IMR-90 (cell line): ENCODE measurements around the gene FAM98B. TPM values are rescaled to one million over a fixed set of nuclear protein-coding genes. Genes with fewer than 3 reads are reported as not detected.

Source experiments
- ATAC-seq: fragments of 200-7000 bp; cut with Tn5 transposase; 2 replicates; pipeline ENCODE4 v1.9.1; 2020; ENCODE audit warnings: low read depth, mild to moderate bottlenecking, moderate library complexity
- BruUV-seq: library from RNA; stranded (reverse); fragments of 400-500 nt; replicated peaks from 2 replicates; lab custom pipeline; 2021; lab: Mats Ljungman, UMichigan
- CTCF ChIA-PET: fragments of 300-600 bp; formaldehyde crosslinking; extraction: SDS; loops from one replicate; lab custom pipeline; 2021; ENCODE audit warnings: antibody characterized with exemption; lab: Yijun Ruan, JAX
- POLR2A ChIA-PET: fragments of 300-600 bp; sonication (Branson Sonifier 250); formaldehyde crosslinking; loops from one replicate; lab custom pipeline; 2022; ENCODE audit warnings: antibody characterized with exemption; ENCODE audit not compliant: unreplicated experiment; lab: Charles Lee
- DNase-seq: peaks from one replicate; pipeline ENCODE4 v3.0.0; 2013
- H2AFZ ChIP-seq: replicated peaks from 2 replicates; pipeline ENCODE3; 2013; ENCODE audit warnings: low read length, mild to moderate bottlenecking; ENCODE audit not compliant: poor library complexity
- H2AK5ac ChIP-seq: 2 replicates; pipeline ENCODE4 v1.6.1; 2013; ENCODE audit warnings: low read depth, low read length, inconsistent platforms
- H2AK9ac ChIP-seq: replicated peaks from 2 replicates; pipeline ENCODE3; 2013; ENCODE audit warnings: mild to moderate bottlenecking, low read depth, low read length, moderate library complexity; ENCODE audit not compliant: poor library complexity
- H2BK120ac ChIP-seq: 2 replicates; pipeline ENCODE4 v1.6.1; 2013; ENCODE audit warnings: low read depth, low read length, inconsistent platforms
- H2BK15ac ChIP-seq: 3 replicates; pipeline ENCODE4 v1.6.1; 2013; ENCODE audit warnings: low read depth, low read length, inconsistent platforms
- H2BK20ac ChIP-seq: 2 replicates; pipeline ENCODE4 v1.6.1; 2013; ENCODE audit warnings: low read depth, mild to moderate bottlenecking, inconsistent platforms, low read length, moderate library complexity
- H2BK5ac ChIP-seq: 2 replicates; pipeline ENCODE4 v1.6.1; 2013; ENCODE audit warnings: mild to moderate bottlenecking, low read depth, low read length, inconsistent platforms; ENCODE audit not compliant: poor library complexity, severe bottlenecking
- H3K14ac ChIP-seq: replicated peaks from 2 replicates; pipeline ENCODE4 v1.6.1; 2013; ENCODE audit warnings: low read depth, low read length, inconsistent platforms
- H3K18ac ChIP-seq: 2 replicates; pipeline ENCODE4 v1.6.1; 2013; ENCODE audit warnings: low read depth, low read length, control low read depth
- H3K23ac ChIP-seq: 2 replicates; pipeline ENCODE4 v1.6.1; 2013; ENCODE audit warnings: low read depth, low read length, inconsistent platforms
- H3K27ac ChIP-seq: 2 replicates; pipeline ENCODE4 v1.5.1; 2013; ENCODE audit warnings: mild to moderate bottlenecking, control low read depth, low read length; ENCODE audit not compliant: insufficient read depth
- H3K27me3 ChIP-seq: 2 replicates; pipeline ENCODE4 v1.6.1; 2013; ENCODE audit warnings: low read length; ENCODE audit not compliant: control insufficient read depth, insufficient read depth
- H3K36me3 ChIP-seq: 2 replicates; pipeline ENCODE4 v1.6.1; 2013; ENCODE audit warnings: low read length, mixed read lengths; ENCODE audit not compliant: control insufficient read depth, insufficient read depth
- H3K4ac ChIP-seq: 2 replicates; pipeline ENCODE4 v1.6.1; 2013; ENCODE audit warnings: low read depth, low read length, inconsistent platforms
- H3K4me1 ChIP-seq: 2 replicates; pipeline ENCODE4 v1.6.1; 2013; ENCODE audit warnings: low read length, mixed read lengths; ENCODE audit not compliant: control insufficient read depth, insufficient read depth
- H3K4me2 ChIP-seq: 2 replicates; pipeline ENCODE4 v1.6.1; 2013; ENCODE audit warnings: low read depth, mild to moderate bottlenecking, control low read depth, low read length, moderate library complexity
- H3K4me3 ChIP-seq: 2 replicates; pipeline ENCODE4 v1.5.1; 2013; ENCODE audit warnings: low read depth, mild to moderate bottlenecking, control low read depth, low read length, moderate library complexity; ENCODE audit not compliant: insufficient read depth
- H3K56ac ChIP-seq: 2 replicates; pipeline ENCODE4 v1.6.1; 2013; ENCODE audit warnings: low read length, inconsistent platforms; ENCODE audit not compliant: insufficient read depth; ENCODE audit errors: extremely low read depth
- H3K79me1 ChIP-seq, 2 experiments: 2 replicates each; pipeline ENCODE4 v1.6.1; 2013; ENCODE audit warnings: low read length in 2 of 2, inconsistent platforms in 1 of 2, low read depth in 1 of 2
- H3K9ac ChIP-seq: 2 replicates; pipeline ENCODE4 v1.6.1; 2013; ENCODE audit warnings: low read depth, low read length, control low read depth
- H3K9me1 ChIP-seq: 2 replicates; pipeline ENCODE4 v1.6.1; 2013; ENCODE audit warnings: low read length, inconsistent platforms; ENCODE audit not compliant: insufficient read depth
- H3K9me3 ChIP-seq: 2 replicates; pipeline ENCODE4 v1.6.1; 2013; ENCODE audit warnings: low read length; ENCODE audit not compliant: control insufficient read depth, insufficient read depth
- H4K20me1 ChIP-seq: 2 replicates; pipeline ENCODE4 v1.6.1; 2013; ENCODE audit warnings: low read length, inconsistent platforms; ENCODE audit not compliant: insufficient read depth
- H4K5ac ChIP-seq: 2 replicates; pipeline ENCODE4 v1.6.1; 2013; ENCODE audit warnings: mild to moderate bottlenecking, low read depth, low read length, control low read depth
- H4K8ac ChIP-seq, 2 experiments: 2 replicates each; pipeline ENCODE4 v1.6.1; 2013; ENCODE audit warnings: low read depth in 2 of 2, low read length in 2 of 2, control low read depth in 1 of 2, inconsistent platforms in 1 of 2
- H4K91ac ChIP-seq: 2 replicates; pipeline ENCODE4 v1.6.1; 2013; ENCODE audit warnings: low read depth, low read length, inconsistent platforms; ENCODE audit not compliant: insufficient read depth
- CEBPB ChIP-seq: IDR thresholded peaks from 2 replicates; pipeline ENCODE4 v1.6.1; 2012; ENCODE audit warnings: low read depth, low read length, improper control_type of control experiment
- CTCF ChIP-seq: conservative IDR thresholded peaks from 2 replicates; pipeline ENCODE4 v1.5.1; 2012; ENCODE audit warnings: mild to moderate bottlenecking, low read depth, low read length, improper control_type of control experiment
- RAD21 ChIP-seq: IDR thresholded peaks from 2 replicates; pipeline ENCODE4 v1.6.1; 2012; ENCODE audit warnings: low read length, improper control_type of control experiment
- RFX5 ChIP-seq: IDR thresholded peaks from 2 replicates; pipeline ENCODE4 v1.8.0; 2012; ENCODE audit warnings: low read depth, mild to moderate bottlenecking, low read length, moderate library complexity
- SMC3 ChIP-seq: fragments of 150-350 bp; IDR thresholded peaks from 2 replicates; pipeline ENCODE4 v1.6.1; 2016; ENCODE audit warnings: low read depth, mild to moderate bottlenecking, antibody characterized with exemption, low read length, moderate library complexity
- WGBS, 2 experiments: methylation state at CpG; one replicate each; pipeline versions ENCODE4 v1.1.5 to v1.1.7; 2013; ENCODE audit warnings: missing lambda C conversion rate in 2 of 2; ENCODE audit not compliant: insufficient read length in 1 of 2; ENCODE audit errors: extremely low coverage in 2 of 2; 5-methylcytosine and 5-hydroxymethylcytosine counted together
- dilution Hi-C: fragments of 300-500 bp; cut with HindIII; formaldehyde crosslinking; loops from one replicate; pipeline ENCODE4 v1.14.3; 2018; ENCODE audit warnings: low sequenced_read_pairs; ENCODE audit not compliant: unreplicated experiment
- in situ Hi-C: fragments of 300-500 bp; cut with MboI; formaldehyde crosslinking; loops from 3 replicates; pipeline ENCODE4 v1.14.3; 2019; ENCODE audit warnings: low sequenced_read_pairs, inconsistent platforms, mixed read lengths
- intact Hi-C: fragments of 100-400 bp; cut with micrococcal nuclease; formaldehyde crosslinking; loops from 2 replicates; pipeline ENCODE4 v1.10.0; 2022
- polyA plus RNA-seq, 3 experiments: library from polyadenylated mRNA; depleted of rRNA; stranded (reverse); fragments of >200 nt; gene quantifications; 2 replicates each; pipeline ENCODE4 v1.2.3, GENCODE V29; 2012; ENCODE audit warnings: low replicate concordance in 1 of 3
- total RNA-seq: library from RNA; depleted of rRNA; stranded (reverse); fragments of >200 nt; gene quantifications from 2 replicates; pipeline ENCODE4 v1.2.3, GENCODE V29; 2012

FAM98B gene
- total and polyA plus RNA-seq, 2 of the 4 experiments (the other 2 are of a cell fraction), result 2.7 to 12.2 TPM

- Histone ChIP-seq H2AK9ac (no peak overlapping the region), H3K27me3 (no peaks in the 10 kb centered on the region), H2BK5ac (peak overlapping the region; percentile 17), H3K56ac (no peak overlapping the region), H2BK20ac (no peak overlapping the region), H4K5ac (no peak overlapping the region), H3K4me2 (no peak overlapping the region), H3K4me1 (peaks cover 6% of the 10 kb centered on the region), H3K4me3 (no peak overlapping the region), H3K36me3 (peaks cover 9% of the 10 kb centered on the region), H3K9ac (no peak overlapping the region), H3K4ac (no peak overlapping the region), H3K9me1 (peaks cover 4% of the 10 kb centered on the region; the same call in 1 of the 2 replicates), H4K91ac (no peak overlapping the region), H4K20me1 (peaks cover 3% of the 10 kb centered on the region; the same call in 1 of the 2 replicates), H2AK5ac (no peak overlapping the region), H2BK120ac (no peak overlapping the region), H3K18ac (no peak overlapping the region; the same call in 1 of the 2 replicates), H2BK15ac (no peak overlapping the region), H3K14ac (no peak overlapping the region), H2AFZ (no peak overlapping the region), H3K79me1 (peaks cover 0 to 18% of the 10 kb centered on the region in 2 experiments; a peak in 3 of 4 replicates), H3K23ac (no peak overlapping the region), H4K8ac (no peak overlapping the region), H3K9me3 (no peaks in the 10 kb centered on the region), H3K27ac (no peak overlapping the region)
- intact Hi-C loops, result loop anchor here (1.0 to 5.0 kb wide), 3 partner anchors 63 to 209 kb away; partner anchors contain the start of gene RASGRP1
- no TSS peak for BruUV-seq
- in situ Hi-C loops, result no loop called here
- ATAC-seq, result peak; percentile 89
- DNase-seq, result peak; percentile 82
- peak; percentile 79 for TF ChIP-seq SMC3
- peak; percentile 53; the same call in 1 of the 2 replicates for TF ChIP-seq CEBPB
- TF ChIP-seq RFX5, result no peak
- TF ChIP-seq CTCF, result peak; percentile 83
- peak; percentile 92 for TF ChIP-seq RAD21
- no CpG with 5 or more reads among the region's 4 CpGs for WGBS, 2 experiments
- dilution Hi-C loops, result no loop called here
- ChIA-PET CTCF (interaction anchor here (0.6 to 1.6 kb wide), 4 partner anchors 15 to 1352 kb away, joined by 3 to 7 read pairs (median 5); no protein-coding TSS in a partner anchor), POLR2A (no interaction called here)
Observed at GRCh38 chr15:38474155-38474757, 20.3 kb downstream of the FAM98B start.
